HFF-Myc (cell line): ENCODE measurements around the gene PTPN2.

ENCODE experiments used
- DNase-seq: peaks from one replicate; pipeline ENCODE4 v3.0.0-alpha.2; 2011; ENCODE audit warnings: low read depth; ENCODE audit errors: extremely low read depth
- H3K4me3 ChIP-seq: replicated peaks from 2 replicates; pipeline ENCODE4 v1.5.1; 2011; ENCODE audit warnings: low read depth, mild to moderate bottlenecking, control low read depth, low read length
- CTCF ChIP-seq: IDR thresholded peaks from 2 replicates; pipeline ENCODE4 v1.5.1; 2012; ENCODE audit warnings: mild to moderate bottlenecking, low read depth, low read length, control low read depth; ENCODE audit errors: missing control alignments

Gene PTPN2

GRCh38 chr18:12747530-12748315, 136.3 kb downstream of the PTPN2 start:
- no peak overlapping the region for H3K4me3 ChIP-seq
- TF ChIP-seq CTCF, result no peak
- DNase-seq, result no peak

GRCh38 chr18:12745095-12745795, 138.8 kb downstream of the PTPN2 start:
- DNase-seq, result no peak
- TF ChIP-seq CTCF, result no peak
- no peak overlapping the region for H3K4me3 ChIP-seq

GRCh38 chr18:12744103-12744502, 139.9 kb downstream of the PTPN2 start:
- peak; percentile 47 for TF ChIP-seq CTCF
- peak; percentile 47 for DNase-seq
- no peak overlapping the region for H3K4me3 ChIP-seq

- DNase-seq, result no peak
- no peak for TF ChIP-seq CTCF
- no peak overlapping the region for H3K4me3 ChIP-seq
Observed at GRCh38 chr18:12742453-12742852, 141.6 kb downstream of the PTPN2 start.
